ENCODE data around the gene MTFMT. TPM values are rescaled to one million over a fixed set of nuclear protein-coding genes. Genes with fewer than 3 reads are reported as not detected.

Gene MTFMT
- total and polyA plus RNA-seq, 4 donors: 5.0 to 15.0 (median 11.3) TPM

- Histone ChIP-seq H3K4me3 (no peak overlapping the region), H3K27me3 (ENCODE audit: control insufficient read depth in 3 of 3, insufficient read depth in 3 of 3, low read length in 2 of 3) (no peaks in the 10 kb centered on the region), H3K9ac (ENCODE audit: insufficient read depth in 1 of 2, low read length in 2 of 2) (peak overlapping the region in 1 of 2 donors; percentile 34), H3K9me3 (ENCODE audit: control insufficient read depth in 4 of 4, insufficient read depth in 3 of 4, low read length in 3 of 4) (no peaks in the 10 kb centered on the region), H3K4me1 (ENCODE audit: control insufficient read depth in 5 of 5, insufficient read depth in 5 of 5, low read length in 5 of 5) (peaks cover 0 to 79% (median 13%) of the 10 kb centered on the region in 5 donors), H3K36me3 (ENCODE audit: control insufficient read depth in 4 of 4, insufficient read depth in 4 of 4, low read length in 4 of 4) (peaks cover 0 to 83% (median 36%) of the 10 kb centered on the region in 4 donors), H3K27ac (ENCODE audit: low read depth in 1 of 2, low read length in 1 of 2) (peak overlapping the region in 1 of 2 donors; percentile 46)
- ATAC-seq (ENCODE audit: insufficient read depth, low FRiP score) (no peak), DNase-seq (no peak)
- 70 to 77% methylated on average over 4 of the region's 4 CpGs for WGBS, 2 donors
- TF ChIP-seq CTCF (IDR thresholded peaks at IDR 0.05; ENCODE audit: control extremely low read depth, extremely low read depth): no peak
Observed at GRCh38 chr15:65059931-65060596, 30.6 kb upstream of the MTFMT start.

GRCh38 chr15:65059369-65059750 lies 29.9 kb upstream of the MTFMT start:
- no peaks in the 10 kb centered on the region for H3K27me3 ChIP-seq (ENCODE audit: control insufficient read depth in 3 of 3, insufficient read depth in 3 of 3, low read length in 2 of 3)
- WGBS, 2 donors: 82 to 93% methylated on average over 3 of the region's 3 CpGs
- H3K36me3 ChIP-seq (ENCODE audit: control insufficient read depth in 4 of 4, insufficient read depth in 4 of 4, low read length in 4 of 4): peaks cover 0 to 80% (median 36%) of the 10 kb centered on the region in 4 donors
- no peaks in the 10 kb centered on the region for H3K9me3 ChIP-seq (ENCODE audit: control insufficient read depth in 4 of 4, insufficient read depth in 3 of 4, low read length in 3 of 4)
- H3K4me1 ChIP-seq (ENCODE audit: control insufficient read depth in 5 of 5, insufficient read depth in 5 of 5, low read length in 5 of 5): peaks cover 0 to 79% (median 13%) of the 10 kb centered on the region in 5 donors
- TF ChIP-seq CTCF (IDR thresholded peaks at IDR 0.05; ENCODE audit: control extremely low read depth, extremely low read depth): no peak
- peak overlapping the region in 1 of 2 donors; percentile 27 for H3K27ac ChIP-seq (ENCODE audit: low read depth in 1 of 2, low read length in 1 of 2)
- H3K4me3 ChIP-seq: no peak overlapping the region
- DNase-seq: no peak
- ATAC-seq (ENCODE audit: insufficient read depth, low FRiP score): no peak
- H3K9ac ChIP-seq (ENCODE audit: insufficient read depth in 1 of 2, low read length in 2 of 2): peak overlapping the region in 1 of 2 donors; percentile 34

GRCh38 chr15:65058394-65059368 lies 29.2 kb upstream of the MTFMT start:
- peak overlapping the region in 1 of 2 donors; percentile 27 for H3K27ac ChIP-seq (ENCODE audit: low read depth in 1 of 2, low read length in 1 of 2)
- H3K9ac ChIP-seq (ENCODE audit: insufficient read depth in 1 of 2, low read length in 2 of 2): no peak overlapping the region
- no peak for TF ChIP-seq CTCF (IDR thresholded peaks at IDR 0.05; ENCODE audit: control extremely low read depth, extremely low read depth)
- H3K4me1 ChIP-seq (ENCODE audit: control insufficient read depth in 5 of 5, insufficient read depth in 5 of 5, low read length in 5 of 5): peaks cover 0 to 79% (median 13%) of the 10 kb centered on the region in 5 donors
- peaks cover 0 to 79% (median 34%) of the 10 kb centered on the region in 4 donors for H3K36me3 ChIP-seq (ENCODE audit: control insufficient read depth in 4 of 4, insufficient read depth in 4 of 4, low read length in 4 of 4)
- H3K4me3 ChIP-seq: no peak overlapping the region
- ATAC-seq (ENCODE audit: insufficient read depth, low FRiP score) (no peak), DNase-seq (peak in 2 of 3 donors; percentile 56)
- H3K9me3 ChIP-seq (ENCODE audit: control insufficient read depth in 4 of 4, insufficient read depth in 3 of 4, low read length in 3 of 4): no peaks in the 10 kb centered on the region
- WGBS, 2 donors: 80 to 89% methylated on average over 16 of the region's 16 CpGs
- no peaks in the 10 kb centered on the region for H3K27me3 ChIP-seq (ENCODE audit: control insufficient read depth in 3 of 3, insufficient read depth in 3 of 3, low read length in 2 of 3)

Measured in lung (tissue), 12 donors.